Stimulated activated CD8-positive, alpha-beta memory T cell treated with anti-CD3 and anti-CD28 coated beads, Interleukin-7, amount 100 ng/mL, for 24 hours (primary cell): ENCODE data around the gene PIEZO2.

Experiments used
- DNase-seq: peaks from one replicate; pipeline ENCODE4 v3.0.0-alpha.2; 2020; ENCODE audit warnings: low read depth

PIEZO2 gene

DNA sequence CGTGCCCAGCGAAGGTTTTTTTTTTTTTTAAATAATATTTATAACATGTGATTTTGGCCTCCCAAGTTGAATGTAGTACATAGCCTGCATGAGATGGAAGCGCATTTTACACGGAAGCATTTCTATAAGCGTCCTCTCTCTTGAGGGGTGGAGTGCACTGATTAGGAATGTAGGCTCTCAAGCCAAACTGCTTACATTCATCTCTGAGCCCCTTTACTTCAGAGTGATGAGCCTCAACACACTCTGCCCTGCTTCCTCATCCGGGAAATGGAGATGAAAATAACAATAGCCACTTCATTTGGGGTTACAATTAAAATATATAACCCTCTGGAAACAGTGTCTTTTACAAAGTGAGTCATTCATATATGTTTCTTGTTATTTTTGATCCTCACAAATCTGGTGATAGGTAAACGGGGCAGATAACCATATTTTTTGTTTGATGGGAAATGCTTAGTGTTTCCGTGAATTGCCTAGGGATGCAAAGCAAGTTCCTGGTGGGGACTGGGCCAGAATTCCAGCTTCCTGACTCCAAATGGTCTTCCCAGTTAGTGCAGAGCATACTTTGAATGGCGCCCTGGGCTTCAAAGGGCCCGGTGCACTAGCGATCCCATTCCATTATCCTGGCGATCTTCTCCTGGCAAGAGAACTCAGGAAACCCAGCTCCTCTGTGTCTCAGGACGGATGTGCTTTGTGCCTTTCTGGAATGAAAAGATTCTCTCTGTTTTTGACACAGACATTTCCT lies 124.3 kb downstream of the PIEZO2 start:
- no peak for DNase-seq

DNA sequence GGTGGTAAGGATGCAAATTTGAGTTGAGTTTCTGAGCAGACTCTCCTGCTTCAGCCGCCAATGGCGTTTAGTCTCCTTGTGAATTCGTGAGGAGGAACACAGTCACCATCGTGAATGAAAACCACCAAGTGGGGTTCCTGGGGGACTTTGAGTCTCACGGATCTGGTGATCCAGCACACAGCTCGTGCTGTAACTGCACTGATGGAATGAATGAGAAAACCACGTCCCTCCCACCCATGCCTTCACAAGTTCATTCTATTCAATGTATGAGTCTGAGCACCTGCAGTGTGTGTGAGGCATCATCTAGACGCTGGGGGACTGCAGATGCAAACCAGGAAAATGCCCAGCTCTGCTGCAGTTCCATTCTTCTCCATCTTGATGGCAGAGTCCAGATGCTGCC lies 127.9 kb downstream of the PIEZO2 start:
- DNase-seq = no peak

DNA sequence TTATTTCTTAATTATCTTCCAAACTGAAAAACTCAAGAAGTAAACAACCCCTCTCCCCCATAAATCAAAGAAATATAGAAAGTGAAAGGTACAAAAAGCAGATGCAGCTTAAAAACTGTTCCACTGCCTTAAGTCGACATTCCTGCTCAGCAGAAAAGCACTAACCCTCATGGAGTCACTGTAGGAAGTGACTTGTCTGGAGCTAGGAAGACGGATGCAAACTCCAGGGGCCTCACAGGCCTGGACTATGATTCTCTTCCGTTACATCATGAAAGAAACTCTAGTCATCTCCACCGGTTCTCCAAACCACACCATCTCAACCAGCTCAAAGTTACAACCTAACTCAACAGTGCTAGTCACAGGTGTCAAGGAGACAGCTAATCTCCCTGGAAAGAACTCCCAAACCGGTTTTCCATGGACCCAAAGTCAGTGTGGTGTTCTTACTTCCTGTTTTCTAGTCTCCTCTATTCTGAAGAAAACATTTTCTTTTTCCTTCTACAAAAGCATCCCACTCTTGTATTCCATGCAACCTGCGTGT lies 128.4 kb downstream of the PIEZO2 start:
- no peak for DNase-seq

GRCh38 chr18:11020161-11020853 lies 129.1 kb downstream of the PIEZO2 start:
- DNase-seq = no peak

- DNase-seq = no peak
Measured at GRCh38 chr18:11019295-11020105, 129.9 kb downstream of the PIEZO2 start.

DNA sequence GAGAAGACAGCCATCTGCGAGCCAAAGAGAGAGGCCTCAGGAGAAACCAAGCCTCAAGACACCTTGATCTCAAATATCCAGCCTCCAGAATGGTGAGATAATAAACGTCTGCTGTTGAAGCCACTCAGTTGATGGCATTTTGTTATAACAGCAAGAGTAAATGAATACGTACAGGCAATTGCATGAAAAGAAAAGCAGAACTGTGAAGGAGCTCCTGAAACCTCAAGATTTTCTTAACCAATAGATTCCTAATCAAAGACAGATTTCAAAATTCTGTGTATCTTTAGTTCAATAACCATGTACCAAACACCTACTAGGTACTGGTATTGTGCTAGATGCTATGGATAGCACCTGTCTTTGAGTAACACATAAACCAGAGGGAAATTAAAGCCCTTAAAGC lies 139.5 kb downstream of the PIEZO2 start:
- no peak for DNase-seq

DNA sequence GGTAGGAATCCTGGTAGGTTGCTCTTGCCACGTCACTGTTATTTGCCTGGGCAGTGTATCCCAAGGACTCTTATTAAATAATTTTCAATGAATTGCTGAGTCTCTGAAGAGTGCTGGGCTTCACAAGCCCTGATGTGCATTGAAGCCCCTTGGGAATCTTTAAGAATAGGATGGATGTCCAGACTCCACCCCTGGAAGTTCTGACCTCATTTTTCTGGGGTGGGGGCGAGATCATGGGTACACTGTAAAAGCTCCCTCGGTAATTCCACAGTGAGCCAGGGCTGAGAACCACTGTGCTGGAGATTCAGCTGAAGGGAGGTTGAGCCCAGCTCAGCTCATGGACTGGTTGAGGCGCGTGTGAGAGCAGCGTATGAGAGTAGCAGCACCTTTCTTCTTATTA lies 140.2 kb downstream of the PIEZO2 start:
- DNase-seq = no peak

GRCh38 chr18:11008505-11008904 lies 140.9 kb downstream of the PIEZO2 start:
- DNase-seq = no peak

- no peak for DNase-seq
Measured at GRCh38 chr18:11005528-11005927, 143.8 kb downstream of the PIEZO2 start.

DNA sequence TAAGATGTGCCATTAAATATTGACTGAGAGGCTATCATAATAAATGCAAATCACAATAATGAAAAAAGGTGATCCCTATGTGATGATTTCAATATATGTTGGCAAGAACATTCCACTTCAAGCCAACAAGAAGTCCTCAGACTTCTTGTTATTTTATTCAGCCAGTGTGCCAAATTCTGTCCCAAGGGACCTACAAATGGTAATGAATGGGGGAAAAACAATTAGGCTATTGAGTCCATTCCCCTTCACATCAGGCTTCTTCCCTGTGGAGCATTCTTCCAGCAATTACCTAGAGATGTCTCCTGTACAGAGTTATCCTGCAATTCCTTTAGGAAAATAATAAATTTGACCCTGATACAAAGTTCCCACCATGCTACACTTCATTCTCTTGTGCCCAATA lies 144.4 kb downstream of the PIEZO2 start:
- DNase-seq = no peak

GRCh38 chr18:11004294-11004693 lies 145.1 kb downstream of the PIEZO2 start:
- no peak for DNase-seq

GRCh38 chr18:11002796-11003195 lies 146.6 kb downstream of the PIEZO2 start:
- DNase-seq = no peak

GRCh38 chr18:11002277-11002676 lies 147.1 kb downstream of the PIEZO2 start:
- DNase-seq = no peak

DNA sequence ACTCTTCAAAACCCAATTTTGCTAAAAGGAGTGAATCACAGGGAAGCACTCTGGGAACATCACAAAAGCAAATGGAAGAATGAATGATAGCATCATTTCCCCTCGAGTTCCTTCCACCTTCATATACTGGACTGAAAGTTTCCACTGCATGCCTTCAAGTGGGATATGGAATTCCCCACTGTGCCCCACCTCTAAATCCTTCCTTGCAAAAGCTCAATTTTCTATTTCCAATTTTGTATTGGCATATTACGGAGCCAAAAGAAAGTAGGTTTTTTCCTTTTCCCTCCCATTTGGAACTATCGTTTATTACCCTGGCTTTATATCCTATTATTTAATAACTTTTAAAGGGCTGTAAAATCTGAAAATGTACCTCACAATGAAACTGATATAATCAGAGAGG lies 149.3 kb downstream of the PIEZO2 start:
- DNase-seq = no peak

DNA sequence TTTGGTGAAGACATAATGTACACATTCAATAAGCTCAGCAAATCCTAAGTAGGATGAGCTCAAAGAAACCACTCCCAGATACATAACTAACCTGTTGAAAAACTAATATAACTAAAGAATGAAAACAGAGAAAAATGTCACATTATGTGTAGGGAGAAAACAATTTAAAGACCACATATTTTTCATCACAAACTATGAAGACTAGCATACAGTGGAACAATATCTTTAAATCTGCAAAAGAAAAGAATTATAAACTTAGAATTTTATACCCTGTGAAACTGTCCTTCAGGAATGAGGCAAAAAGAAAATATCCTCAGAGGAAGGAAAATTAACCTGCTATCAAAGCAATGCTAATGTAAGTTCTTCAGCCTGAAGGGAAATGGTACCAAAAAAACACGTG lies 151.5 kb downstream of the PIEZO2 start:
- DNase-seq = no peak

DNA sequence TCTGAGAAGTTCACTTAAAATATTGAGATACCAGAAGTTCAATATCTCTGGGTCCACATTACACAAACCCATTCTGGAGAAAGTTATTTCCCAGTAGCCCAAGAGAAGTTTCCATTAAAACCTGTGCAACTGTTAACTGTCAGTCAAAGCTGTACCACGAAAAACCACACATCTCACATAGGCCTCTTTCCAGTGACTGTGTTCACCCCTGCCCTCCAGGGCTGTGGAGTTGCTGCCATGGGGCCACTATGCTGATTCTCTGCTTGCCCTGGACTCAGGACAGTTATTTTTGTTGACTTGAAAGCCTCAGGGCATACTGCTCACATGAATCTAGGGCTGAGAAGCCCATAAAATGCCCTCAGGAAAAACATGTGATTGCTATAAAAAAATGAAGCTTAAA lies 153.8 kb downstream of the PIEZO2 start:
- DNase-seq = no peak

GRCh38 chr18:10989486-10989885 lies 159.9 kb downstream of the PIEZO2 start:
- DNase-seq = no peak

DNA sequence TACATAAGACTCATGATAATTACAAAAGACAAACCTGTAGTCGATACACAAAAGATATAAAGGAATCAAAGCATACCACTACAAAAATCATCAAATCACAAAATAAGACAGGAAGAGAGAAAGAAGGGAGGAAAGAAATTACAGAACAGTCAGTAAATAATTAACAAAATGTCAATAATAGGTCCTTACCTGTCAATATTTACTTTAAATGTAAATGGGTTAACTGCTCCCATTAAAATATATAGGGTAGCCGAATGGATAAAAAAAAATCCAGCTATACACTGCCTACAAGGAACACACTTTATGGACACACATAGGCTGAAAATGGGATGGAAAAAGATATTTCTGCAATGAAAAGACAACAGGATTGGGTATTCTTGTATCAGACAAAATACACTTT lies 163.7 kb downstream of the PIEZO2 start:
- no peak for DNase-seq

DNA sequence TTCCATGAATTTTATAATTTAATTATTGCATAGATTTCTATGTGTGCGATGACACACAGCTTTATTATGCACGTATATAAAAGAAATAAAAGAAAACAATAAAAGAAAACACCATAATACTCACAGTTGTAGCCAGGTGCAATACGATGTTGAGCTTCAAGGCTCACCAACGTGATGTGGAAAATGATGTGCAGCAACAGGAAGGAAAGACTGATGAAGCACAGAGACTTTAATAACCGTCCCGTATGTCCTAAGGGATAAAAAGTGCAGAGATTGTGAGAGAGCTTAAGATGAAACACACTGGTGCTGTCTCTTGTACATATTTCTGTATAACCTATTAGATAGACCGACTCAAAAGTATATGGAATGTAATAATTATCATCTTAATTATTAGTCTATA lies 170.0 kb downstream of the PIEZO2 start:
- no peak for DNase-seq

DNA sequence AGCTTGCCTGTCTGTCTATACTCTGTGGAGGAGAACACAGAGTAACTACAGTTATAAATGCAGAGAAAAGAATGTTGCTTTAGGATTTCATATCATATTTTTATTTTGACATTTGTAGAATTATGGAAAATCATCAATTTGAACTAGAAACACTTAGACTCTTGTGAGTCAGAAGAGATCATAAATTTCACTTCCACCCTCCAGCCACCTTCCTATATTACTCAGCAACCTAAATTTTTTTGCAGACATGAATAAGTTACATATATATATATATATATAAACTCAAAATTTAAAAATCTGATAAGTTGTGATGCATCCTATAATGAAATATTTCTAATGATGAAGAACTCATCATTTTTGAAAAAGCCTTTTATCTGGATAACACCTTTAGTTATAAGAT lies 172.3 kb downstream of the PIEZO2 start:
- no peak for DNase-seq

- DNase-seq = no peak
Measured at GRCh38 chr18:10973567-10974203, 175.7 kb downstream of the PIEZO2 start.

GRCh38 chr18:10971717-10972116 lies 177.7 kb downstream of the PIEZO2 start:
- DNase-seq = no peak
